ENCODE data around the gene MCMBP.
"Not testable (repeated sequence)": the region's sequence is repeated elsewhere in the genome, so short reads cannot be mapped to it uniquely, and the experiment has no call there.

Gene MCMBP

DNA sequence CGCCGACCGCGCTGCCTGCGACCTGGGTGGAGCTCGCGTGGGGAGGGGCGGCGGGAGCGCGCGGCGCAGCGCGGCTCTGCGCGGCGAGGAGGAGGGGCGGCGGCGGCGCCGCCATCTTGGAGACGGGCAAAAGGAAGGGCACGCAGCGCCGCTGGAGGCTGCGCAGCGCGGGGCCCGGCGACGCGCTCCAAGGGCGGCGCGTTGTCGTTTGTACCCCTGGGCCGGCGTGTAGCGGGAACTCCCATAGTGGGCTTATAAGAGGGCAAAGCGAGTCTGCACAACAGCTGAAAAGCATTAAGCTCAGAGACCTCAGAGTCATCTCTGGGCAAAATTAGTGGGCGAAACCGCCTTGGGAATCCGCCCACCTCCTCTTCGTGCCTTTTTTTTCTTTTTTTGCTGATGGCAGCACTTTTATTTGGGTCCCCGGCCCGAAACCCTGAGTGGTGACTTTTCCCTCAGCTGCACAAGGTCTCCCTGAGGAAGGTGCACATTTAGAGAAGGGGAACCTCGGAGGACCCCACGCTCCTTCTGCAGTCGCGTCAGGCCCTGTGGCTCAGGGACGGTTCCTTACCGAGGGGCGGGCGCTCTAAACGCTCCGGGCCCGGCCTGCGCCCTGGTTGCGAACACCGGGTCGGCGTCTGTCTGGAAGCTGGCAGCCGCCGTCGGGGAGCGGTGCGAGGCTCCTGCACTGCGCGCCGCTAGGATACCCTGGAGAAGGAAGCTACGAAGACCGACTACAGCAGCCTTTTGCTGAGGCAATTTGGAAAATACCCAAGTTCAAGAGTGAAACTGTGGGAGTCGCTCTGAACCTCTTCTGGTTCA lies 428 bp upstream of the MCMBP start:
- DNase-seq, result peak; percentile 72 to 76

DNA sequence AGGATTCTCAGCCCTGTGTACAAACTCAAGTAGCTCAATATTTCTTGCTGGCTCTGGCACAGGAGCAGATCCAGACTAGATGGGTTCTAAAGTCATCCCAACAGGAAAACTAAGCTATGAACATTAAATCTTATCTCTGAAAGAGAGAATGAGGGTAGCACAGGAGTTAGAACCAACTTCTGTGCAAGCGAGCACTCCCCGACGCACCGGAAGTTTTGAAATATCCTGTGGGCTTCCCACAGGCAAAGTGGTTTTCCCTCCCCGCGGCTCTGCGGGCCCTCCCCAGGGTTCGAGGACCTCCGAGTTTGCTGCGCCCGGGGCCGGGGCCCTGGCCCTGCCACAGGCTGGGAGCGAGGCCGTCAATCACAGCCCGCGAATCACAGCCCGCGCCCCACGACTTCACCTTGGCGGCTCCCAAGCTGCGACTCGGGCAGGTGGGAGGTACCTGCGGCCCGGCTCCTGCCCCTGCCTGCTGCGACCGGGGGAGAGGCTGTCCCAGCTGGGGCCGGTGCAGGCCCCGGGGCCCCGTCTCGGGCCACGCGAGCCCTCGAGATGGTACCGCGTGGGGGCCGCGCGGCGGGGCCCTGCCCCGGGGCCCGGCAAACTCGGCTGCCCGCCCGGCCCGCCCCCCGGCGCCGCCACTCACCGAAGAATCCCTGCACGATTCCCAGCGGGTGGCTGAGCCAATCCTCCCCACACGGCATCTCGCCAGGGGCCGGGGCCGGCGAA lies 598 bp downstream of the MCMBP start:
- DNase-seq, result peak; percentile 48 to 61

DNA sequence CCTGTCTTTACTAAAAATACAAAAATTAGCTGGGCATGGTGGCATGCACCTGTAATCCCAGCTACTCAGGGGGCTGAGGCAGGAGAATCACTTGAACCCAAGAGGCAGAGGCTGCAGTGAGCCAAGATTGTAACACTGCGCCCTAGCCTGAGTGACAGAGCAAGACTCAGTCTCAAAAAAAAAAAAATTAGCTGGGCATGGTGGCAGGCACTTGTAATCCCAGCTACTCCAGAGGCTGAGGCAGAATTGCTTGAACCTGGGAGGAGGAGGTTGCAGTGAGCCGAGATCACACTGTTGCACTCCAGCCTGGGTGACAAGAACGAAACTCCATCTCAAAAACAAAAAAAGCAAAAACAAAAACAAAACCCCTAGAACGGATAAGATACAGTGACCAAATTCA lies 3.2 kb downstream of the MCMBP start:
- DNase-seq, result not testable (repeated sequence)

DNA sequence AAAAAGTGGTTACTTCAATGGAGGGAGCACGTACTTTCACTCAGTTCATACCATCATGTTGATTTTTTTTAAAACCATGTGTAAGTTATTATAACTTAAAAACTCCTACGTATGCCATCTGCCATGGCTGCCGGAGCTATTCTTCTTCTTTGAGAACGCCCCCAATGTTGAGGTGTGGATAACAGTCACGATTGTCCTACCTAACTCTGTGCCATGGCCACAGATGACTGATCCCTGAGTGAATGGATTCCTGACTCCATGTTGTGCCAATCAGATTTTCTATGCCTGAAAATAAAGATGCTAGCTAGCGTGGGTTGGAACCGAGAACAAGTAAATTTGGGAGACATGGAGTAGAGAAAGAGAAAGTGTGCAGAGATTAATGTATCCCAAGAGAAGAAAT lies 5.3 kb downstream of the MCMBP start:
- DNase-seq, result no peak

DNA sequence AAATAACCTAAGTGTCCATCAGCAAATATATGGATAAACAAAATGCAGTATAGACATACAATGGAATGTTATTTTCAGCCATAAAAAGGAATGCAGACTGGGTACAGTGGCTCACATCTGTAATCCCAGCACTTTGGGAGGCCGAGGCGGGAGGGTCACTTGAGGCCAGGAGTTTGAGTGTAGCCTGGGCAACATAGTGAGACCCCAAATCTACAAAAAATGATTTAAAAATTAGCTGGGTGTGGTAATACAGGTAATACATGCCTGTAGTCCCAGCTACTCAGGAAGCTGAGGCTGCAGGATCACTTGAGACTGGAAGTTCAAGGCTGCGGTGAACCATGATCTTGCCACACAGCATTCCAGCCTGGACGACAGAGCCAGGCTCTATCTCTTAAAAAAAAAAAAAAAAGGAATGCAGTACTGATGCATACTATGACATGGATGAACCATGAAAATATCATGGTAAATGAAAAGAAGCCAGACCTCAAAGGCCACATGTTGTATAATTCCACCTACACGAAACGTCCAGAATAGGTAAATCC lies 6.9 kb downstream of the MCMBP start:
- DNase-seq, result no peak

DNA sequence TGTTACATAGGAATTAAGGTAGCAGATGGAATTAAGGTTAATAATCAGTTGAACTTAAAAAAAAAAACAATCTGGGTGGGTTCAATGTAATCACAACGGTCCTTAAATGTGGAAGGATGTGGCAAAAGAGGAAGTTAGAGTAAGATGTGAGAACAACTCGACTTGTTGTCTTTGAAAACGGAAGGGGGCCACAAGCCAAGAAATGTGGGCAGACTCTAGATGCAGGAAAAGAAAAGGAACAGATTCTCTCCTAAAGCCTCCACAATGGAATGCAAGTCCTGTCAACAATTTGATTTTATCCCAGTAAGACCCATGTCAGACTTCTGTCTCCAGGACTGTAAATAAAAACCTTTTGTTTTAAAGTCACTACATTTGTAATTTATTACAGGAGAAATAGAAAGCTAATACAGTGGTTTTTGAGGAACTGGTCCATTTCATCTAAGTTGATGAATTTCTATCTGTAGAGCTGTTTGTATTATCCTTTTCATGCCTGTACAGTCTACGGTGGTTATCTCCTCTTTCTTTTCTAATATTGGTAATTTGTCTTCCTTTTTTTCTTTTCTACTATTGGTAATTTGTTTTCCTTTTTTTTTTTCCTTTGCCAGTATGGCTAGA lies 8.6 kb downstream of the MCMBP start:
- DNase-seq, result no peak

DNA sequence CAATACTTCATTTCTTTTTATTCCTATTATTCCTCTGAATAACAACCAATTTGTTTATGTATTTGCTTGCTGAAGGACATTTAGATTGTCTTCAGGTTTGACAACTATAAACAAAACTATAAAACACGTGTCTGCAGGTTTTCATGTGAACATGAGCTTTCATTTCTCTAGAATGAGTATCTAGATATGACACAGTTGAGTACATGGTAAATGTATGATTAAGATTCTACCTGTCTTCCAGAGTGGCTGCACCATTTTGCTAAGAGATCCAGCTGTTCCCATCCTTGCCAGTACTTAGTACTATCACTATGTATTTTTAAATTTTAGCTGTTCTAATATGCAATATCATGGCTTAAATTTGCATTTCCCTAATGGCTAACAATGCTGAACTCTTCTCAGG lies 10.1 kb downstream of the MCMBP start:
- DNase-seq, result no peak

DNA sequence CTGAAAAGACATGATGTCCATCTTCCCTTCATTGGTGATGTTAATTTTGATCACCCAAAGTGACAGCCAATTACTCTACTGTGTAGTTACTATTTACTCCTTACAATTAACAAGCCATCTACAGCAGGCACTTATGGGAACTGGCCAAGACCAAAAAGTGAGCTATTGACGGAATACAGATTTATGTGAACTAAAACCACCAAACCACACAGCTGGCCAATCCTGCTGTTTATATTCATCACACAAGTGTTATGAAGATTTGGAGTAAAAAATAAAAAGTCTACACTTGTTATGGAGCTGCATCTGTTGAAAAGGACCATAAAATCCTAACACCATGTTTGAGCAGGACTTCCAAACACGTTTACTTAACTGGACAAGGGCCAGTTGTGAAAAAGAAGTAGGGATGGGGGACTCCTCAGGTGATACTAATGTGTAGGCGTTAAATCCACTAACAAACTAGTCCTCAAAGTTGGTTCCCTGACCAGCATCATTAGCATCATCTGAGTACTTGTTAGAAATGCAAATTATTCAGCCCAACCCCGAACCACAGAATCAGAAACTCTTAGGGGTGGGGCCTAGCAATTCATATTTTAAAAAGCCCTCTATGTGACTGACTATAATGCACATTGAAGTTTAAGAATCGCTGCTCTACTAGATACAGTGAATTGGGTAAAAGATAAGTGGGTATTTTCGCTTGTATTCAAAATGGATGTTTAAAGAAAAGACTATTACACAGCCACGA lies 11.6 kb downstream of the MCMBP start:
- no peak for DNase-seq

DNA sequence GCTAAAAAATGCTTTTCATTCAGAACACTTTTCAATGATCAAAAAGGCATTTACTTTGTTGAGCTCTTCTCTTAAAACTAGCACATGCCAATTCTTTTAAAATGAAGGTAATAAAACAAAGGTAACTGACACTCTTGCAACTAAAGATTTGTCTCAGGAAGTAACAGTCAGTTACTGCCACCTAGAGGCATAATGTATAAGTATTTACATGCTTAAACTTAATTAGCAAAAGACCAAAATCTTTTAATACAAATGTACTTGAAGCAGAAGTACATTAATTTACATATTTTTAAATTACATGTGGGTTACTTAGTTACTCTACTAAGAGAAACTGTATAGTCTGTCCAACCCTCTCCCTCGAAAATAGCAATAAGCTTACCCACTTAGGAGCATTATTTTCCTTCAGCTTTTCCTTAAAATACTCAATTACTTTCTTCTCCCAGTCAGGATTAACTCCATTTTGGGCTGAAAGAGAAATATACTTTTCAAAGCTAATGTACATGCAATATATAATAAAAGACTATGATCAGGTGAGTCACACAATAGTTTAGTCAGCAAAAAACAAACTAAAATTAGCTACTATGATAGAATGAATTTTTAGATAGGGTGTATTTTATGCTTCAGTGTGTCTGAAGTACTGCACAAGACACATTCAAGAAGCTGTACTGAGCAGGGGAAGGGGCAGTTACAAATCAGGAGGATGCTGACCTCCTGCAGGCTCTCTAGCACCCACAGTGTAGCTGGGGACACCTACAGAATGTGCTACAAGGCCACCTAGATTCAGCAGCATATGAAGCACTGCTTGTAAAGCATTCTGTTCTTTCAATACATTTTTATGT lies 13.0 kb downstream of the MCMBP start:
- peak; percentile 58 to 61 for DNase-seq

DNA sequence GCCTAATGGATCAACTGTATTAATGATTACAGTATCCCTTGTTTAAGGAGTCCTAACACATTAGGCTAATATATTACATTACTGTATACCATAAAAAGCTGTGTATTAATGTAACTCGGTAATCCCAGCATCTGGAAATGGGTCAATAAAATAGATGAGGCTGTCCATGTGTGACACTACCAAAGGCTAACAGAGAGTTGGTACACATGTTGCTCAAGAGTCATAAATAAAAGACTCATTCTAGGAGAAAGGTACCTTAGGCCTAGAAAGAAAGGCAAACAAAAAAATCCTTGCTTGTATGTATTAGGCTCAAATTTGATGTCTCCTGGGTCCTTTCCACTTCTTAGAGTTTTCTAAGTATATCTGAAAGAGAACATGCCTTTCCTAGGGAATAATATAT lies 14.6 kb downstream of the MCMBP start:
- no peak for DNase-seq

DNA sequence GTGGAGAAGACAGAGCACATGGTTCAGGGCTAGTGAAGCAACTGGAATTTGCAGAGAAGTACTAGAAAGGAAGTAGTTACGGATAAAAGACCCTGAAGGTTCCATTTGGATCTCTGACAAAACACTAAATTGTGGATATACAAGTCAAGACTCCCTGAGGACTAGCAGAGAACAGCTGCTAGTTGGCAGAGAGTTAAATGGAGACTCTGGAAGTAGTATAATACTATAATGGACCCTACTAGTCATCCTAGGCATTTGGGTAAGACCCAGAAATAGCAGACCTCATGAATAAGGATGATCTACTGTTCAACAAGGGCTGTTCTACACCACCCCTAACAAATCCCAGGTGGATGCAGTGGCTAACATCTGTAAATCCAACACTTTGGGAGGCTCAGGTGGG lies 19.1 kb downstream of the MCMBP start:
- no peak for DNase-seq

DNA sequence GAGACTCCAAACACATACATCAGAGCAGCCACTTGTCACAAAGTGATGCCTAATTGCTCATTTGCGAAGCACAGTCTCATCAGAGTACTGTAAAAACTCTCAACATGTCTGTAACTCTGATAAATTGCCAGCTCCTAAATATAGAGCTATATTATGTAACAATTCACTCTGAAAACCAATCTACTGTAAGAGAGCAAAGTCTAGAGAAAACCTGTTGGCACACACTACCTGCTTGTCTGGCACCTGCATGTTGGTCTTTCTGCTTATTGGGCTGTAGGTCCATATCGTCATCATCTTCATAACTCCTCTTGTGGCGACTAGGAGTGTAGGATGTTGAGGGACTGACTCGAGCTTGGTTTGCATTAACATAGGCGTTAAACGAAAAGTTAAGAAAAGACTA lies 19.8 kb downstream of the MCMBP start:
- no peak for DNase-seq

DNA sequence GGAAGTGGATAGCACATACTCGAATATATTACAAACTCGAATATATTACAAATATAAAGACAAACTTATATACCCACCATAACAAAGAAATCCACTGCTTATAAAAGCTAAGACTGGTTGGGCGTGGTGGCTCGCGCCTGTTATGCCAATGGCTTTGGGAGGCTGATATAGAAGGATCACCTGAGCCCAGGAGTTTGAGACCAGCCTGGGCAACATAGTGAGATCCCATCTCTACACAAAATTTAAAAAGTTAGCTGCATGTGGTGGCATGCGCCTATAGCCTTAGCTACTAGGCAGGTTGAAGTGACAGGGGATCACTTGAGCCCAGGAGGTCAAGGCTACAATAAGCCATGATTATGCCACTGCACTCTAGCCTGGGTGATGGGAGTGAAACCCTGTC lies 20.4 kb downstream of the MCMBP start:
- no peak for DNase-seq

DNA sequence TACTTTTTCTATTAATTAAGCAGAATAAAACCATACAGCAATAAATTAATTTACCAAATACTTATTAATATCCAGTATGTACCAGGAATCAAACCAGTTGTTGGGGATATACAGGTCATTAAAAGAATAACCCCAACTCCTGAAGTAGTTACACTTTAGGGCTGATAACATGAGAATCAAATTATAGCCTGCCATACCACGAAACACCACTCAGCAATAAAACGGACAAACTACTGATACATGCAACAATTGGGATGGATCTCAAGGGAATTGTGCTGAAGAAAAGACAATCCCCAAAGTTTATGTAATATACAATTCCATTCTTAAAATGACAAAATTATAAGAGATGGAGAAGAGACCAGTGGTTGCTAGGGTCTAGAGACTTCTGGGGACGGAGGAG lies 22.7 kb downstream of the MCMBP start:
- no peak for DNase-seq

DNA sequence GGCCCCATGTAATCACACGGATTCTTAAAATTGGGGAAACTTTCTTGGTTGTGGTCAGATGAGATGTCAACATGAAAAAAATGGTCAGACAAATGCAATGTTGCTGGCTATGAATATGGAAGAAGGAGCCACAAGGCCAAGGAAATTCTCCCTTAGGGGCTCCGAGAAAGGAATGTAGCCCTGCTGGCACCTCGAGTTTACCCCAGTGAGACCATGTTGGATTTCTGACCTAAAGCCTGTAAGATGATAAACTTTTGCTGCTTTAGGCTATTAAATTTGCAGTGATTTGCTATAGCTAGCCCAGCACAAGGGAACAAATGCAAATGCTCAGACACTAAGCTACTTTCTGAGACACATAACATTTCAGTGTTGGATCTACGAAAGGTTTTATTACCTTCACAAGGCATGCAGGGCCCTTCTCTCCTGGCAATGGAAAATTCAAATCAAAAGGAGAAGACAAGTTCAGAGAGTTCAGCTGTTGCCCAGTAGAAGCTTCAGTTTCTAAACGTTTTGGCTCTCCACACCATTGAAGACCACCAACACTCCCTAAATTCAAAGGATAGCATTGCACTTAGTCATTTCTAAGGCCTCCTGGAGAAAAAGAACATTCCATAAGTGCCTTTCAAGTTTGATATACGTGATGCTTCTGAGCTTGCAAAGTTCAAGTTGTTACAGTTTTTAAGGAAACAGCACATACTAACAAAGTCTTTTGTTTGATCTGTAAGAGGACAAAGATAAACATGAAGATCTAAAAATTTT lies 23.4 kb downstream of the MCMBP start:
- DNase-seq, result no peak

DNA sequence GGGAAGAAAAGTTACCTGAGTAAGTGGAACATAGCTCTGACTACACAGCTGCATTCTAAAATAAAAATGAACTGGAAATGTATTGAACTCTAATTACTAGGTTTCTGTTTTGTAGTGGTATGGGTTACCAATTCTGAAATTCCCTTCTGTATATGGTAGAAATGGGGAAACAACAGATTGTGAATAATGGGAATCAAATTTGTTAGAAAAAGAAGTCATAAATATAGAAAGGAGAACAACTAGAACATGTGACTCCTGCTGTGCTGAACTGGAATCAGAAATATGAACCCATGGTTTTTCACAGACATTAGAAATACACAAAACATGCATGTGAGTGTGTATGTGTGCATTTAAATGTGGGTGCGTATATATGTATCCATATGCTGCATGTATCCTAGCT lies 27.0 kb downstream of the MCMBP start:
- no peak for DNase-seq

DNA sequence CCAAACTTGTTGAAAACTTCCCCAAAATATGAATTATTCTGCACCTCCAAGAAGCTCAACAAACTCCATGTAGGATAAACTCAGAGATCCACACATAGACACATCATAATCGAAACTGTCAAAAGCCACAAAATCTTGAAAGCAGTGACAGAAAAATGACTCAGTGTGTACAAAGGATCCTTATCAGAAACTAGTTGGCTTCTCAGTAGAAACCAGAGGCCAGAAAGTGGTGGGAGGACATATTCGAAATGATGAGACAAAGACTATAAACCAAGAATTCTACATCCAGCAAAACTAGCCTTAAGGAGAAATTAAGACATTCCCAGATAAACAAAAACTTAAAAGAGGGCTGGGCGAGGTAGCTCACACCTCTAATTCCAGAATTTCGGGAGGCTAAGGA lies 38.5 kb downstream of the MCMBP start:
- DNase-seq, result no peak

DNA sequence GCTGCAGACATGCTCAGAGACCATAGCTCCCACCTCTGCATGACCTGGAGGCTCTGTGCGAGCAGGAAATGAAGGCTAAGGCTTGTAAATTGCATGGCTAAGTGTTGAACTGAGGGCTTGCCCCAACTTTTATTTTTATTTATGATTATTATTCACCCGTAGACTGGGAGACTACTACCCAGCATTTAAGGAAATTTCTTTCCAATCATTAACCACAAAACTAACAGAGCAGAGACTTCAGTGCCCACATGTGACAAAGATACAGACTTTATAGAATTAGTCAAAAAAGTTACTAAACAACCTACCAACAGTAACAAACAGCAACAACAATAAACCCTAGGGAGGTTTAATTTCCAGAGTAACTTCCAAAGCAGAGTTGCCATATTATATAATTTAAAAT lies 39.7 kb downstream of the MCMBP start:
- no peak for DNase-seq

DNA sequence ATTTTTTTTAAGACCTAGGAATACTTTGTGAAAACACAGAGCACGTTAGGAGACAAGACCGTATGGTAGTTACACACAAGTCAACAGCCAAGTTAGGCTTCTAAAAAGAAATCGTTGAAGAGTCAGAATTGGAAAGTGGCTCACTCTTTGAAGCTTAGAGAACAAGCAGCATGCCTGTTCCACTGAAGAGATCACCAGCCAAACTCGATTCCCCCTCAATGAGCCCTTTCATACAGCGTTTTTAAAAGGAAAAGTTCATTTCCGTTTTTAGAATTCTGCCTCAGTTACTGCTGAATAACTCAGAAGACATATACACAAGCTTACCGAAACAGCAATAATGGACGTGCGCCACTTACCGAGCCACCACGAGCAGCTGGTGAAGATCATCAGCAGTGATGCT lies 41.0 kb downstream of the MCMBP start:
- DNase-seq, result no peak

DNA sequence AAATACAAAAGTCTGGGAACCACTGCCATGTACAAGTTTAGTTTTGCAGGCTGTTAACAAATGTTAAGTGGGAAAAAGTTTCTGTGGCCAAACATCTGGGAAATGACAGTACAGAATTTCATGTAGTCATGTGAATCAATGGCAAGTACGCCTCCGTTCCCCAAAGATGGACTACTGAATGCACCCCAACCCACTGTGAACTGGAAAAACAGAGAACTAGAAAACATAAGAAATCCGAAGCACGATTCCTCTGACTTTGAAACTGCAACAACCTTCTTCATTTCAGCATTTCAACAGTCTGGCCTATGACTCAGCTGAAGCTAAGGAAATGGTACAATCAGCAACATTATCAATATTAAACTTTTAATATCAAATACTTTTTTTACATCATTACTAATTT lies 41.8 kb downstream of the MCMBP start:
- DNase-seq, result no peak

DNA sequence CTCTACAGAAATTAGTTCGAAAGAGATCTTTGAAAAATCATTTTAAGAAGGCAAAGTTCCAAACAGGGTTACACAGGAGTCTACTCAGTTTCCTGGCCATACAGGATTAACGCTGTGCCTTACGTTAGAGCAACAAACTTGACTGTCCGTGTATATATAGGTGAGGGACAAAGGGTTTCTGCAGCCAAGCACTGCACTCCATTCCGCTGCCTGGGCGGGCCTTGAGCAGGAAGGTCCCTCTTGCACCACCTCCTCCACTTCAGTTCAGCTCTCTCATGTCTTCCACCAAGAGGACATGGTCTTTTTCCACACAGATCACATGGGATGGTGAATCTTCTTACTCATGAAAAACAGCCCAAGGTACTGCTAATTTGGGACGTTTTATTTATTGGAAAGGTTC lies 43.2 kb downstream of the MCMBP start:
- DNase-seq, result no peak

Data from AML-193 (cell line).